Measurements from ENCODE around the gene RELN. TPM values are rescaled to one million over a fixed set of nuclear protein-coding genes. Genes with fewer than 3 reads are reported as not detected.

RELN gene
- total RNA-seq, 1 experiment from 2014 or later: 0.48 TPM

DNA sequence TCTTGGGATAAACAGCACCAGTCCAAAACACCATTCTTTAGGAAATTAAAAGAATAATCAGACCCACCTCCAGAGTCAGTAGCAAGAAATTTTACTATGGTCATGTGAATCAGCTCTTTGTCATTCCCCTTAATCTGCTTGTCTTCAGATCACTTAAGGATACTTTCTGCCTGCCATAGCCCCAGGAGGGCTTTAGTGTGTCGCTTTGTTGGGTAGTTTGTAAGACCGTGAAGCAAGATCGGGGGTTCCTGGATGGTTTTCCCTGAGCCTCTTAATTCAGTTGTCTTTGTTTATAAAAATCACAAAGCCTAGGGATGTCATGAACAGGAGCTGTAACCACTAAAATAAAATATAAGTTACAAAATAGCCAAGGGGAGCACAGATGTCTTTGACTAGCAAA lies 223.6 kb downstream of the RELN start:
- Histone ChIP-seq H3K27ac (no peak overlapping the region), H3K79me2 (ENCODE audit: low read depth) (no peaks in the 10 kb centered on the region), H3K27me3 (ENCODE audit: insufficient read depth, low read depth) (0 out of 2 replicates have a peak, but pooled peaks cover 4% of the 10 kb centered on the region), H3K4me1 (replicated peaks; ENCODE audit: insufficient read depth) (no peaks in the 10 kb centered on the region), H3K4me2 (no peak overlapping the region), H4K20me1 (ENCODE audit: insufficient read depth) (no peaks in the 10 kb centered on the region), H3K4me3 (no peak overlapping the region), H3F3A (ENCODE audit: insufficient read depth, low read depth) (no peaks in the 10 kb centered on the region), H3K36me3 (ENCODE audit: low read depth) (no peaks in the 10 kb centered on the region), H2AFZ (no peak overlapping the region), H3K9me2 (ENCODE audit: insufficient read depth) (no peaks in the 10 kb centered on the region), H3K9me3 (ENCODE audit: insufficient read depth, low read depth) (no peaks in the 10 kb centered on the region)
- no peak for TF ChIP-seq CTCF (conservative IDR thresholded peaks at IDR 0.05)
- no peak for TF ChIP-seq EZH2 (IDR thresholded peaks at IDR 0.05; ENCODE audit: low read depth)
- ChIA-PET POLR2A (ENCODE audit: unreplicated experiment) (no interaction called here), CTCF (no interaction called here)
- intact Hi-C loops (cut with micrococcal nuclease; ENCODE audit: unreplicated experiment): no loop called here
- no TSS peak for BruUV-seq (replicated peaks)
- DNase-seq: no peak

- ChIA-PET POLR2A (ENCODE audit: unreplicated experiment) (no interaction called here), CTCF (no interaction called here)
- BruUV-seq (replicated peaks): no TSS peak
- no peaks in the 10 kb centered on the region for H3K4me1 ChIP-seq (replicated peaks; ENCODE audit: insufficient read depth)
- no peak overlapping the region for H3K4me3 ChIP-seq
- no peak for DNase-seq
- TF ChIP-seq CTCF (conservative IDR thresholded peaks at IDR 0.05): no peak
- TF ChIP-seq EZH2 (IDR thresholded peaks at IDR 0.05; ENCODE audit: low read depth): no peak
- intact Hi-C loops (cut with micrococcal nuclease; ENCODE audit: unreplicated experiment): no loop called here
- H3K27me3 ChIP-seq (ENCODE audit: insufficient read depth, low read depth): 0 out of 2 replicates have a peak, but pooled peaks cover 4% of the 10 kb centered on the region
- H4K20me1 ChIP-seq (ENCODE audit: insufficient read depth): no peaks in the 10 kb centered on the region
- H3K9me2 ChIP-seq (ENCODE audit: insufficient read depth): no peaks in the 10 kb centered on the region
- no peaks in the 10 kb centered on the region for H3K79me2 ChIP-seq (ENCODE audit: low read depth)
- H3F3A ChIP-seq (ENCODE audit: insufficient read depth, low read depth): no peaks in the 10 kb centered on the region
- no peaks in the 10 kb centered on the region for H3K36me3 ChIP-seq (ENCODE audit: low read depth)
- H2AFZ ChIP-seq: no peak overlapping the region
- no peaks in the 10 kb centered on the region for H3K9me3 ChIP-seq (ENCODE audit: insufficient read depth, low read depth)
- no peak overlapping the region for H3K4me2 ChIP-seq
- H3K27ac ChIP-seq: no peak overlapping the region
These were observed 224.6 kb downstream of the RELN start for GRCh38 chr7:103764901-103765300.

DNA sequence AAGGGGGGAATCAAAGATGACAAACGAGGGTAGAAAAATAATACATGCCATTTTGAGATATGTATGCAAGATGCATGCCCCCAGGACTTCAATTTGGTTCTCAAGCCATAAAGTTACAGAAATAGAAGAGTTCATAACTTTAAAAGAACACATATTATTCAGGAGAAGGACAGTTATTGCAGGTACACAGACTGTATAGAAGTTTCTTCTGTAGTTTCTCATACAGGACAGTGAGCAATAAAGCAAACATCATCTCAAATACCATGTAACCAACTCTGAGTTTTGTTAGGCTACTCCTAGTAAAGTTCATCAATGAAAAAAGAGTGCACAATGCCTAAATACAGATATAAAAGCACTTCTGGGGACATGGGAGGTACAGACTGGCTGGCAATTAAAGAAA lies 226.6 kb downstream of the RELN start:
- Histone ChIP-seq H3K27me3 (ENCODE audit: insufficient read depth, low read depth) (0 out of 2 replicates have a peak, but pooled peaks cover 4% of the 10 kb centered on the region), H3F3A (ENCODE audit: insufficient read depth, low read depth) (no peaks in the 10 kb centered on the region), H2AFZ (no peak overlapping the region), H3K4me1 (replicated peaks; ENCODE audit: insufficient read depth) (no peaks in the 10 kb centered on the region), H3K9me2 (ENCODE audit: insufficient read depth) (no peaks in the 10 kb centered on the region), H3K36me3 (ENCODE audit: low read depth) (no peaks in the 10 kb centered on the region), H3K27ac (no peak overlapping the region), H3K9me3 (ENCODE audit: insufficient read depth, low read depth) (no peaks in the 10 kb centered on the region), H3K4me2 (no peak overlapping the region), H3K79me2 (ENCODE audit: low read depth) (no peaks in the 10 kb centered on the region), H3K4me3 (no peak overlapping the region), H4K20me1 (ENCODE audit: insufficient read depth) (no peaks in the 10 kb centered on the region)
- ChIA-PET CTCF (no interaction called here), POLR2A (ENCODE audit: unreplicated experiment) (no interaction called here)
- TF ChIP-seq CTCF (conservative IDR thresholded peaks at IDR 0.05) (no peak), EZH2 (IDR thresholded peaks at IDR 0.05; ENCODE audit: low read depth) (no peak)
- intact Hi-C loops (cut with micrococcal nuclease; ENCODE audit: unreplicated experiment): no loop called here
- BruUV-seq (replicated peaks): no TSS peak
- DNase-seq: no peak
